Thymus (tissue), 11 donors: ENCODE results near the gene POMGNT2. TPM values are rescaled to one million over a fixed set of nuclear protein-coding genes. Genes with fewer than 3 reads are reported as not detected.
"Not testable (repeated sequence)": the region's sequence is repeated elsewhere in the genome, so short reads cannot be mapped to it uniquely, and the experiment has no call there.

ENCODE experiments used
- DNase-seq, 9 donors: peaks; one replicate each; pipeline ENCODE4 v3.0.0-alpha.2; 2013; ENCODE audit warnings: low spot score in 9 of 9, low read depth in 6 of 9, missing footprints in 1 of 9
- H3K27ac ChIP-seq, 2 donors: one replicate each; pipeline ENCODE4 v1.5.1; 2013; ENCODE audit warnings: control low read depth in 1 of 2, low read depth in 1 of 2, low read length in 1 of 2, mild to moderate bottlenecking in 1 of 2, moderate library complexity in 1 of 2
- H3K27me3 ChIP-seq, 2 donors: one replicate each; pipeline ENCODE4 v1.5.1; 2013; ENCODE audit warnings: low read length in 1 of 2; ENCODE audit not compliant: control insufficient read depth in 2 of 2, insufficient read depth in 1 of 2
- H3K36me3 ChIP-seq, 2 donors: one replicate each; pipeline ENCODE4 v1.5.1; 2013; ENCODE audit warnings: low read length in 1 of 2, mild to moderate bottlenecking in 1 of 2, moderate library complexity in 1 of 2; ENCODE audit not compliant: control insufficient read depth in 2 of 2, insufficient read depth in 2 of 2
- H3K4me1 ChIP-seq, 2 donors: one replicate each; pipeline ENCODE4 v1.5.1; 2013; ENCODE audit warnings: low read length in 2 of 2; ENCODE audit not compliant: control insufficient read depth in 2 of 2, insufficient read depth in 2 of 2
- H3K4me3 ChIP-seq, 2 donors: one replicate each; pipeline ENCODE4 v1.5.1; 2013; ENCODE audit warnings: low read length in 2 of 2, control low read depth in 1 of 2, mild to moderate bottlenecking in 1 of 2
- H3K9me3 ChIP-seq, 2 donors: one replicate each; pipeline ENCODE4 v1.5.1; 2013; ENCODE audit warnings: low read length in 1 of 2, mild to moderate bottlenecking in 1 of 2; ENCODE audit not compliant: control insufficient read depth in 2 of 2, insufficient read depth in 1 of 2
- WGBS: extraction: QIAGEN DNeasy Blood & Tissue Kit; methylation state at CpG from one replicate; pipeline ENCODE4 v1.1.7; 2013; 5-methylcytosine and 5-hydroxymethylcytosine counted together
- polyA plus RNA-seq: library from polyadenylated mRNA; stranded (reverse); fragments of 200-250 nt; gene quantifications from one replicate; pipeline ENCODE4 v1.2.3, GENCODE V29; 2013
- total RNA-seq: library from RNA; stranded (reverse); fragments of 120-200 nt; gene quantifications from one replicate; pipeline ENCODE4 v1.2.4, GENCODE V29; 2013
- donor health status: healthy.

The POMGNT2 gene
- total and polyA plus RNA-seq, 2 donors, result 4.5 to 5.2 TPM

DNA sequence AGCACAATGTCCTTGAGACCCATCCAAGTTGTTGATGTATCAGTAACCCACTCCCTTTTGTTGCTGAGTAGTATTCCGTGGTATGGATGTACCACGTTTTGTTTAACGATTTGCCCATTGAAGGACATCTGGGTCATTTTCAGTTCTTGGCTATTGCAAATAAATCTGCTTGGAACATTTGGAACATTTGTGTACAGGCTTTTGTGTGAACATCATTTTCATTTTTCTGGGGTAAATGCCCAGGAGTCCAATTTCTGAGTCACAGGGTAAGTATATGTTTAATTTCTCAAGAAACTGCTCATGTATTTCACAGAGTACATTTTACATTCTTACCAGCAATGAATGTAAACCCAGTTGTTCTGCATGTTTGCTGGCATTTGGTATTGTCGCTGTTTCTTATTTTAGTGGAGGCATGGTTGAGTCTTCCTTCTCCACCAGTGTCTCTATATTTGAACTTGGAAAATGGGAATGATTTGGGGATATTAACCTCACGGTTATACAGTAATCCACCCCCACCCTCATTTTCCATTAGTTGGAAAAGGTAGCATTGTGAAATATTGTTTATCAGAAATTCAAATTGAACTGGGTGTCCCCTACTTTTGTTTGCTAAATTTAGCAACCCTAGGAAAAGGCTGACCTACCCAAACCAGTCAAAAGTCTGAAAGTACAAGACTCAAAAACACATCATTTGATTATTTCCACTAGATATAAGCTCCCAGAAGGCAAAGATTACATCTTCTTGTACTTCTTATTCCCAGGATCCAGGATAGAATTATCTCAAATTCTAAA lies 30.8 kb downstream of the POMGNT2 start:
- no peak for DNase-seq
- WGBS, result 98% methylated on average over 5 of the region's 5 CpGs
- no peak overlapping the region for H3K4me3 ChIP-seq
- peaks cover under 1 to 3% of the 10 kb centered on the region in 2 donors for H3K9me3 ChIP-seq
- no peak overlapping the region for H3K27ac ChIP-seq
- H3K4me1 ChIP-seq, result no peaks in the 10 kb centered on the region
- no peaks in the 10 kb centered on the region for H3K27me3 ChIP-seq
- H3K36me3 ChIP-seq, result peaks cover 7 to 8% of the 10 kb centered on the region in 2 donors

DNA sequence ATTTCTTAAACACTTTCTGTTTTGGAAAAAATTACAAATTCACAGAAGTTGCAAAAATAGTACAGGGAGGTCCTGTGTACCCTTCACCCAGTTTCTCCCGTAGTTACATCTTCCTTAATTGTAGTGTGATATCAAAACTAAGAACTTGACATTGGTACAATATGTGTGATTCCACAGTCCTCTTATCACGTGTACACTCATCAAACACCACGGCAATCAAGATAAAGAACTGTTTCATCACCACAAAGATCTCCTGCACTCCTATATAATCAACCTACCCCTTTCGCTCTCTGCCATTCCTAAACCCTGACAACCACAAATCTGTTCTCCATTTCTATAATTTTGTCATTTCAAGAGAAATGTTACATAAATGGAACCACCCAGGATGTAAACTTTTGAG lies 31.4 kb downstream of the POMGNT2 start:
- no peak overlapping the region for H3K27ac ChIP-seq
- WGBS, result 85% methylated on average over 4 of the region's 4 CpGs
- H3K36me3 ChIP-seq, result peaks cover under 1 to 3% of the 10 kb centered on the region in 2 donors
- H3K27me3 ChIP-seq, result no peaks in the 10 kb centered on the region
- H3K4me1 ChIP-seq, result no peaks in the 10 kb centered on the region
- no peak for DNase-seq
- no peaks in the 10 kb centered on the region for H3K9me3 ChIP-seq
- H3K4me3 ChIP-seq, result no peak overlapping the region

DNA sequence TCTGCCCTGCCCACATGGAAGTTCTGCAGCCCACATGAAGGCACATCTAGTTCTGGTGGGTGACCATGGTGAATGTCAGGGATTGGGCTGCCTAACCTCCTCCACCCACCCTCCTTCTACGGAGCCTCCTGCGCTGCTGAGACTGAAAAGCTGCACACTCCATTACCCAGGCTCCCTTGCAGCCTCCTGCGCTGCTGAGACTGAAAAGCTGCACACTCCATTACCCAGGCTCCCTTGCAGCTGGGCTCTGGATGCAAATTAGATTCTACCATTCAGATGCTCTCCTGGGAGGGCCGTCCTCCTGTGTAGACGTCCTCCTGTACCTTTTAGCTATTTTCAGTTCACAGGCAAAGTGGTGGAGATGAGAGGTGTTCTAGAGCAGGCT lies 32.1 kb downstream of the POMGNT2 start:
- Histone ChIP-seq H3K9me3 (no peaks in the 10 kb centered on the region), H3K4me3 (no peak overlapping the region), H3K36me3 (peaks cover 0 to 3% of the 10 kb centered on the region in 2 donors), H3K27ac (no peak overlapping the region), H3K4me1 (no peaks in the 10 kb centered on the region), H3K27me3 (no peaks in the 10 kb centered on the region)
- DNase-seq, result no peak
- 93% methylated on average over 5 of the region's 5 CpGs for WGBS

DNA sequence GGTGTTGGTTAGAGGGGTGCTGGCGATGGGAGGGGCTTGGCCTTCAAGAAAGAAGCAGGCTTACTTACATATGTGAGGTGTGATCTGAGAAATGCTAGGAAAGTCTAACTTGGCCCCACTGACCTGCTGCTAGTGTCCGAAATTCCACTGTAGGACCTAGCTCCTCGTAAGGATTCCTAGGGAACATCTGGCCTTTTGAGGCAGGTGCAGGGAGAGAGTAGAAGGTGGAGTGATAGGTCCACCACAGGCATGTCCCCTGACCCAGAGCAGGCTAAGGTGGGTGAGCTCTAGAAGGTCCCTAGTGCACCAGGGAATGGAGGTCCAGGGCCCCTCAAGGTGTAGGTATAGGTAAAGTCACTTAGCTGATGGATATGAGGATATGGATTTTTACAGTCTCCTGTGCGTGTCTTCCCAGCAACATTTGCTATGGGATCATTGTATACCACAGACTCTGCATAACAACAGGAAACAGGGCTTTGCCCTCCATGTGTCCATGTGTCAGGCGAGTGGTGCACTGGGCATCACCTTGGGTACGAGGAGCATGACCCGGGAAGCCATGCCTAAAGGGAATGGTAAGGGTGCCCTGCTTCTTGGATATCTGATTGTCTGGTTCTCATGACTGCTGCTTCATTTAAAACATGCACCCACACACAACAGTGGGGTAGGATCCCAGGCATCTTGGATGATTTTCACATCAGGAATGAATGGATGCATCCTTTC lies 32.6 kb downstream of the POMGNT2 start:
- Histone ChIP-seq H3K4me3 (no peak overlapping the region), H3K27me3 (no peaks in the 10 kb centered on the region), H3K9me3 (no peaks in the 10 kb centered on the region), H3K36me3 (peaks cover 0 to 3% of the 10 kb centered on the region in 2 donors), H3K27ac (no peak overlapping the region), H3K4me1 (no peaks in the 10 kb centered on the region)
- no peak for DNase-seq
- WGBS, result 96% methylated on average over 7 of the region's 7 CpGs

DNA sequence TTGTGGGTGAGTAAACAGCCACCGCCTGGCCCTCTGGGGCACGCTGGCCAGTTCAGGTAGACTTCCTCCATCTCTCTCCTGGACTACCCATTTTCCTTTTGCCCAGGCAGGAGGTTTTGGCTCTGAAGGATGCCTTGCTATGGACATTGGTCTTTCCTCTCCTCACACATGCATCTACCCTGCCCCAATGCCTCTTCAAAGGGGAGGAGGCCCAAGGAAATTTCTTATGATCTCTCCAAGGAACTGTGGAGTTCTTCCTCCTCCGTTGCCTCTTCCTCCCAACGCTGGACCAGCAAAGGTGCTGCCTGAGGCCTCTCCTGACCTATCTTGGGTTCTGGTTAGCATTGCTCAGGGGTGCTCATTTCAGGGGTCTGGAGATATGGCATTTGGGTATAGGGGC lies 33.5 kb downstream of the POMGNT2 start:
- no peak for DNase-seq
- Histone ChIP-seq H3K27me3 (no peaks in the 10 kb centered on the region), H3K27ac (no peak overlapping the region), H3K4me1 (no peaks in the 10 kb centered on the region), H3K9me3 (no peaks in the 10 kb centered on the region), H3K4me3 (no peak overlapping the region), H3K36me3 (peaks cover 0 to 1% of the 10 kb centered on the region in 2 donors)
- WGBS, result 95% methylated on average over 4 of the region's 4 CpGs

DNA sequence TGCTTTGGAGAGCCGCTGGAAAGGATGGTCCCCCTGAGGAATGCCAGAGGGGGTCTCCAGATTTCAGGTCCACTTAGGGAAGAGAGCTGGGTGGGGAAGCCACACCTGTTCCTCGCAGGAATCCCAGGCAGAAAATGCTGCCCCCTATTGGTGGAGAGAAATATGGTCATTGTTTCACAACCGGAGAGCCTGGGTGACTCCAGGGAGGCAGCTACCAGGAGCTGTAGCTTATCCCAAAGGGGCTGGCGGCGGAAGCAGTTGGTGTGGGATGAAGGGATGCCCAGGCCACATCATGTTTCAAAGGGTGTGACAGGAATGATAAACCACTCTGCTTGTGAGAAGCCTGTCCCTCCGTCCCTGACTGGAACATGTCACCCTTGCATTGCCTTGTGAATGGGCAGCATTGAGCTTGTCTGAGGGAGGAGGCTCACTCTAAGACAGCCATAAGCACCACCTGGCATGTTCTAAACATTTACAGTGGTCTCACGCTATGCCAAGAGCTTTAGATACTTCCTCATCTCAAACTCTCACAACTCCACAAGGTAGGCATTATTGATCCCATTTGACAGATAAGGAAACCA lies 34.5 kb downstream of the POMGNT2 start:
- H3K9me3 ChIP-seq, result no peaks in the 10 kb centered on the region
- H3K4me3 ChIP-seq, result no peak overlapping the region
- no peak overlapping the region for H3K27ac ChIP-seq
- no peaks in the 10 kb centered on the region for H3K27me3 ChIP-seq
- H3K36me3 ChIP-seq, result no peaks in the 10 kb centered on the region
- H3K4me1 ChIP-seq, result no peaks in the 10 kb centered on the region
- 65% methylated on average over 7 of the region's 7 CpGs for WGBS
- peak in 6 of 9 donors; percentile 13 to 55 (median 31) for DNase-seq

DNA sequence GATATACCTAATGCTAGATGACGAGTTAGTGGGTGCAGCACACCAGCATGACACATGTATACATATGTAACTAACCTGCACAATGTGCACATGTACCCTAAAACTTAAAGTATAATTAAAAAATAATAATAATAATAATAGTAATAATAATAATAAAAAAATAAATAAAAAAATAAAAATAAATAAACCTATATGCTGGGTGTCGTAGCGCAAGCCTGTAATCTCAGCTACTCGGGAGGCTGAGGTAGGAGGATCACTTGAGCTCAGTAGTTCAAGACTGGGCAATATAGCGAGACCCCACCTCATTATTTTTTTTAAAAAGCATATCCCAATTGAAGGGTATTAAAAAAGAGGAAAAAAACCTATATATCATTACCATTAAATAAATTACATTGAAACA lies 35.2 kb downstream of the POMGNT2 start:
- H3K4me3 ChIP-seq, H3K36me3 ChIP-seq, H3K27ac ChIP-seq, H3K4me1 ChIP-seq, DNase-seq, H3K9me3 ChIP-seq, H3K27me3 ChIP-seq: not testable (repeated sequence)
- 98% methylated on average over 4 of the region's 5 CpGs for WGBS

DNA sequence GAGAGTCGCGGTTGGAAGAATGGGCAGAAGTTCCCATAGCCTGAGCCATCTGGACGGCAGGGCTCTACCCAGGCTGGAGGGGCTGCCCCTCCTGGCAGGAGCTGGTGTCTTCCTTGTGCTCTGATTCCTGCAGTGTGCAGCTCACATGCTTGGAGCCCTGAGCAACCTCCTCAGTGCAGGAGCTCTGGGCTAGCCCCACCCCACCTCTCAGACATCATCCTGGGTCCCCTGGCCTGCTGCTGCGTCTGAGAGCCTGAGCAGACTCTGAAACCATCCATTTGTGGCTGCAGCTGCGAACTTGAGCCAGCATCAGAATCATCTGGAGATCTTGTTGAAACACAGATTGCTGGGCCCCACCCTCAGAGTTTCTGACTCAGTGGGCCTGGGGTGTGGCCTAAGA lies 42.8 kb downstream of the POMGNT2 start:
- H3K4me1 ChIP-seq, result peaks cover 15 to 29% of the 10 kb centered on the region in 2 donors
- H3K27me3 ChIP-seq, result no peaks in the 10 kb centered on the region
- H3K4me3 ChIP-seq, result no peak overlapping the region
- H3K36me3 ChIP-seq, result no peaks in the 10 kb centered on the region
- 75% methylated on average over 5 of the region's 5 CpGs for WGBS
- no peak for DNase-seq
- peaks cover 0 to 3% of the 10 kb centered on the region in 2 donors for H3K9me3 ChIP-seq
- H3K27ac ChIP-seq, result no peak overlapping the region

DNA sequence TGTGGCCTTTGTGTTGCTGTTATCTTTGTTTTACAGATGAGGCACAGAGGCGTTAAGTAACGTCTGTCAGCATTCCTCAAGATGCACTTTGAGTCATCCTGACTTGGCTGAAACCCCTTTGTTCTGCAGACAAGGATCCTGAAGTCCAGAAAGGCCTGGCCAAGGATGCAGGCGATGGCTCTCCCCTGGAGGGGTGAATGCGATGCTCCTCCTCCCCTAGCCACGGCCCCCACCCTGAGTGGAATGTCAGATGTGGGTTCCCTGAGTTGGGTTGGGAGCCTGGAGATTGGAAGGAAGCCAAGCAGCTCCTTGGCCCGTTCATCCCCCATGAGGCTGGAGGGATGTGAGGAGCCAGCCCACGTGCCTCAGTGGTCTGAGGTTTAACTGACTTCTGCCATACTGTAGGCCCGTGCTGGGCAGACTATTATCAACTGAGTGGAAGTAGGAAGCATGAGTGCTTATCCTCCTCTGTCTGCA lies 43.3 kb downstream of the POMGNT2 start:
- H3K27me3 ChIP-seq, result no peaks in the 10 kb centered on the region
- H3K27ac ChIP-seq, result no peak overlapping the region
- WGBS, result 50% methylated on average over 8 of the region's 8 CpGs
- no peaks in the 10 kb centered on the region for H3K36me3 ChIP-seq
- no peak overlapping the region for H3K4me3 ChIP-seq
- peaks cover 0 to 3% of the 10 kb centered on the region in 2 donors for H3K9me3 ChIP-seq
- H3K4me1 ChIP-seq, result peaks cover 15 to 29% of the 10 kb centered on the region in 2 donors
- DNase-seq, result no peak
